ENCODE results near the gene CTAGE8.
"Not testable (repeated sequence)": the region's sequence is repeated elsewhere in the genome, so short reads cannot be mapped to it uniquely, and the experiment has no call there.

CTAGE8 gene

DNA sequence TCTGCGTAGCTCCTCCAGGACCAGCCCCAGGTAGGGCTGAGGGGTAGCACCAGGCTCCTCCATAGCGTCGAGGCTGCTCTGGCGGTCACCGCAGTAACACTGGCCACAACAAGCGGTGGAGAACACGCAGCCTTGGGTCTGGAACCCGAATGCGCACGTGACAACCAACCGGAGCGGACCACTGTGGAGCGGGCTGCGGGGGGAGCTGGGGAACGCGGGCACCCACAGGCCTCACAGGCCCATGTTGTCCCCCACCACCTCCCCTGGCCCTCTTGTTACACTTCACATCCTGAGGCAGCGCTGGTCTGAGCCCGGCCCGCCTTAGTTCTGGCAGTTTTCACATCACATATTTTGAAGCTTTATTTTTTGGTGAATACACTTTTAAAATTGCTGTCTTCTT, at the start of gene CTAGE8:
CTAGE8 (minus strand) TSS at position 101 of the 400 bp plus-strand sequence; CDS start at position 63, 38 bp downstream.
- not testable (repeated sequence) for H3K4me1 ChIP-seq (ENCODE audit: insufficient read depth, low read length, severe bottlenecking); H3K9me2 ChIP-seq (ENCODE audit: low read depth, low read length); H3F3A ChIP-seq (ENCODE audit: insufficient read depth, low read length); H2AFZ ChIP-seq (ENCODE audit: low read length); H3K27me3 ChIP-seq (ENCODE audit: insufficient read depth, low read length); H3K27ac ChIP-seq (ENCODE audit: low read depth, low read length, poor library complexity, severe bottlenecking); H3K4me2 ChIP-seq (ENCODE audit: low read length); H3K36me3 ChIP-seq (ENCODE audit: insufficient read depth, low read length); H3K9me3 ChIP-seq (ENCODE audit: low read length); H3K9ac ChIP-seq (ENCODE audit: low read length); H4K20me1 ChIP-seq (ENCODE audit: insufficient read depth, low read length); H3K4me3 ChIP-seq (ENCODE audit: low read depth, low read length, poor library complexity, severe bottlenecking); H3K79me2 ChIP-seq (ENCODE audit: insufficient read depth, low read length)

GRCh38 chr7:144317537-144317936, 48.4 kb upstream of the CTAGE8 start:
- H3K9ac ChIP-seq (ENCODE audit: low read length); H3K4me1 ChIP-seq (ENCODE audit: insufficient read depth, low read length, severe bottlenecking); H2AFZ ChIP-seq (ENCODE audit: low read length); H3K79me2 ChIP-seq (ENCODE audit: insufficient read depth, low read length); H4K20me1 ChIP-seq (ENCODE audit: insufficient read depth, low read length); H3K9me3 ChIP-seq (ENCODE audit: low read length); H3K27ac ChIP-seq (ENCODE audit: low read depth, low read length, poor library complexity, severe bottlenecking); H3K4me3 ChIP-seq (ENCODE audit: low read depth, low read length, poor library complexity, severe bottlenecking); H3K36me3 ChIP-seq (ENCODE audit: insufficient read depth, low read length); H3F3A ChIP-seq (ENCODE audit: insufficient read depth, low read length); H3K9me2 ChIP-seq (ENCODE audit: low read depth, low read length); H3K27me3 ChIP-seq (ENCODE audit: insufficient read depth, low read length); H3K4me2 ChIP-seq (ENCODE audit: low read length): not testable (repeated sequence)

GRCh38 chr7:144311872-144312469, 42.9 kb upstream of the CTAGE8 start, which contains the start of gene OR2A1:
OR2A1 (plus strand) TSS chr7:144312419; CDS start chr7:144318125, 5,706 bp downstream.
- not testable (repeated sequence) for H3K4me3 ChIP-seq (ENCODE audit: low read depth, low read length, poor library complexity, severe bottlenecking); H3K27ac ChIP-seq (ENCODE audit: low read depth, low read length, poor library complexity, severe bottlenecking); H3K36me3 ChIP-seq (ENCODE audit: insufficient read depth, low read length); H2AFZ ChIP-seq (ENCODE audit: low read length); H3K9me3 ChIP-seq (ENCODE audit: low read length); H3K9ac ChIP-seq (ENCODE audit: low read length); H3F3A ChIP-seq (ENCODE audit: insufficient read depth, low read length); H3K79me2 ChIP-seq (ENCODE audit: insufficient read depth, low read length); H3K4me2 ChIP-seq (ENCODE audit: low read length); H4K20me1 ChIP-seq (ENCODE audit: insufficient read depth, low read length); H3K4me1 ChIP-seq (ENCODE audit: insufficient read depth, low read length, severe bottlenecking); H3K9me2 ChIP-seq (ENCODE audit: low read depth, low read length); H3K27me3 ChIP-seq (ENCODE audit: insufficient read depth, low read length)

DNA sequence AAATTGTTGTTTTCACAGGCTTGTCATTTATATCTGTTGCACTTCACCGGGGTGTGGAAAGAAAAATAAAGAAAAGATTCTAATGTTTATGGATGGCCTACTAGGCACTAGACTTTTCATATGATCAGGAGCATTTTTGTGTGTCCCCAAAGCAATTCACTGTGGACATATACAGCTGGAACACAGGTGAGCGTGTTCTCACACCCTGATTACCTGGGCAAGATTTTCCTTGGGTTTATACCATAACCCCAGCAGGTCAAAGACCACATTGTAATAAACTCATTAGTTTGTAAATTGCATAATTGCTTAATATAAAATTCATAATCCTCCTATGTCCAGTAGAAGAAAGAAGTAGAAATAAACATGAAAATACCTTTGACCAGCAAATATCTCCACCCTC, 42.1 kb upstream of the CTAGE8 start:
- H3K4me3 ChIP-seq (ENCODE audit: low read depth, low read length, poor library complexity, severe bottlenecking); H3K27ac ChIP-seq (ENCODE audit: low read depth, low read length, poor library complexity, severe bottlenecking); H3K36me3 ChIP-seq (ENCODE audit: insufficient read depth, low read length); H3K9me3 ChIP-seq (ENCODE audit: low read length); H3K4me2 ChIP-seq (ENCODE audit: low read length); H3K9me2 ChIP-seq (ENCODE audit: low read depth, low read length); H3K27me3 ChIP-seq (ENCODE audit: insufficient read depth, low read length); H4K20me1 ChIP-seq (ENCODE audit: insufficient read depth, low read length); H2AFZ ChIP-seq (ENCODE audit: low read length); H3K4me1 ChIP-seq (ENCODE audit: insufficient read depth, low read length, severe bottlenecking); H3K9ac ChIP-seq (ENCODE audit: low read length); H3K79me2 ChIP-seq (ENCODE audit: insufficient read depth, low read length); H3F3A ChIP-seq (ENCODE audit: insufficient read depth, low read length): not testable (repeated sequence)

DNA sequence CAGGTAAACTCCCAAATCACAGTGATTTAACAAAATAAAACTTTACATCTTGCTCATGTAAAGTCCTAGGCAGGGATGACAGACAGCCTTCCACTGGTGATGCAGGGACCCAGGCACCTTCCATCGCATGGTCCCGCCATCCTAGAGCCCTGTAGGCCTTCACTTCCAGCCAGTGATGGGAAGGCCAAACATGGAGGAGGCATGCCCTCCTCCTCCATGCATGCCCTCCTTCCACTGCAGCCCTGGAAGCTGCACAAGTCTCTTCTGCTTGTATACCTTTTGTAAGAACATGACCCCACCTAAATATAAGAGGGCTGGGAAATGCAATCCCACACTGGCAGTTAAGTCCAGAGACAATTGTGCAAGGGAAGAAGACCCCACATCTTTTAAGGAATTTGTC, 40.6 kb upstream of the CTAGE8 start:
- H4K20me1 ChIP-seq (ENCODE audit: insufficient read depth, low read length); H3K9me3 ChIP-seq (ENCODE audit: low read length); H3K36me3 ChIP-seq (ENCODE audit: insufficient read depth, low read length); H3K4me1 ChIP-seq (ENCODE audit: insufficient read depth, low read length, severe bottlenecking); H3K9me2 ChIP-seq (ENCODE audit: low read depth, low read length); H2AFZ ChIP-seq (ENCODE audit: low read length); H3K79me2 ChIP-seq (ENCODE audit: insufficient read depth, low read length); H3K9ac ChIP-seq (ENCODE audit: low read length); H3F3A ChIP-seq (ENCODE audit: insufficient read depth, low read length); H3K4me2 ChIP-seq (ENCODE audit: low read length); H3K27ac ChIP-seq (ENCODE audit: low read depth, low read length, poor library complexity, severe bottlenecking); H3K27me3 ChIP-seq (ENCODE audit: insufficient read depth, low read length); H3K4me3 ChIP-seq (ENCODE audit: low read depth, low read length, poor library complexity, severe bottlenecking): not testable (repeated sequence)

- H3K4me2 ChIP-seq (ENCODE audit: low read length); H3F3A ChIP-seq (ENCODE audit: insufficient read depth, low read length); H3K9ac ChIP-seq (ENCODE audit: low read length); H3K4me3 ChIP-seq (ENCODE audit: low read depth, low read length, poor library complexity, severe bottlenecking); H3K9me2 ChIP-seq (ENCODE audit: low read depth, low read length); H3K27me3 ChIP-seq (ENCODE audit: insufficient read depth, low read length); H3K27ac ChIP-seq (ENCODE audit: low read depth, low read length, poor library complexity, severe bottlenecking); H2AFZ ChIP-seq (ENCODE audit: low read length); H3K9me3 ChIP-seq (ENCODE audit: low read length); H3K36me3 ChIP-seq (ENCODE audit: insufficient read depth, low read length); H4K20me1 ChIP-seq (ENCODE audit: insufficient read depth, low read length); H3K4me1 ChIP-seq (ENCODE audit: insufficient read depth, low read length, severe bottlenecking); H3K79me2 ChIP-seq (ENCODE audit: insufficient read depth, low read length): not testable (repeated sequence)
Observed at GRCh38 chr7:144305156-144305555, 36.1 kb upstream of the CTAGE8 start.

- not testable (repeated sequence) for H3K79me2 ChIP-seq (ENCODE audit: insufficient read depth, low read length); H3K36me3 ChIP-seq (ENCODE audit: insufficient read depth, low read length); H3F3A ChIP-seq (ENCODE audit: insufficient read depth, low read length); H3K27me3 ChIP-seq (ENCODE audit: insufficient read depth, low read length); H3K4me3 ChIP-seq (ENCODE audit: low read depth, low read length, poor library complexity, severe bottlenecking); H3K27ac ChIP-seq (ENCODE audit: low read depth, low read length, poor library complexity, severe bottlenecking); H3K9ac ChIP-seq (ENCODE audit: low read length); H4K20me1 ChIP-seq (ENCODE audit: insufficient read depth, low read length); H3K4me2 ChIP-seq (ENCODE audit: low read length); H3K9me3 ChIP-seq (ENCODE audit: low read length); H2AFZ ChIP-seq (ENCODE audit: low read length); H3K4me1 ChIP-seq (ENCODE audit: insufficient read depth, low read length, severe bottlenecking); H3K9me2 ChIP-seq (ENCODE audit: low read depth, low read length)
Observed at GRCh38 chr7:144303607-144304006, 34.5 kb upstream of the CTAGE8 start.
